Endothelial cell of umbilical vein (primary cell): ENCODE data around the gene DEDD. TPM values are rescaled to one million over a fixed set of nuclear protein-coding genes. Genes with fewer than 3 reads are reported as not detected.

ENCODE experiments used
- BruUV-seq: library from RNA; stranded (reverse); fragments of 400-500 nt; replicated peaks from 2 replicates; lab custom pipeline; 2021; lab: Mats Ljungman, UMichigan
- CTCF ChIA-PET: fragments of 300-600, 350-600 bp; sonication (Branson Sonifier 250); formaldehyde crosslinking; loops from one replicate; lab custom pipeline; 2021; ENCODE audit warnings: antibody characterized with exemption, inconsistent platforms; lab: Charles Lee
- POLR2A ChIA-PET: fragments of 300-600, 350-600 bp; sonication (Branson Sonifier 250); formaldehyde crosslinking; loops from one replicate; lab custom pipeline; 2021; ENCODE audit warnings: antibody characterized with exemption, inconsistent platforms; lab: Charles Lee
- DNase-seq: peaks from one replicate; pipeline ENCODE4 v3.0.0-alpha.2; 2011; ENCODE audit warnings: low read depth, low spot score
- FAIRE-seq: peaks from 2 replicates; lab custom pipeline; 2011; peaks lifted over from hg19 to GRCh38; lab: Jason Lieb, UNC
- H2AFZ ChIP-seq: 2 replicates; pipeline ENCODE4 v1.6.0; 2012; ENCODE audit warnings: low read depth, low read length, control low read depth, inconsistent platforms
- H3K27ac ChIP-seq: 2 replicates; pipeline ENCODE4 v1.5.1; 2011; ENCODE audit warnings: low read depth, mild to moderate bottlenecking, control low read depth, low read length, moderate library complexity; ENCODE audit not compliant: insufficient read depth
- H3K27me3 ChIP-seq, 2 experiments: 2 replicates each; pipeline versions ENCODE4 v1.6.0 to v1.6.1; 2011; ENCODE audit warnings: low read length in 2 of 2, mixed read lengths in 1 of 2; ENCODE audit not compliant: control insufficient read depth in 2 of 2, insufficient read depth in 2 of 2
- H3K36me3 ChIP-seq, 2 experiments: 2 replicates in 1 of 2; 3 replicates in 1 of 2; pipeline ENCODE4 v1.5.1; 2011; ENCODE audit warnings: low read length in 2 of 2, mild to moderate bottlenecking in 1 of 2, moderate library complexity in 1 of 2; ENCODE audit not compliant: control insufficient read depth in 2 of 2, insufficient read depth in 2 of 2; ENCODE audit errors: extremely low read depth in 1 of 2
- H3K4me1 ChIP-seq: 3 replicates; pipeline ENCODE4 v1.5.1; 2011; ENCODE audit warnings: mild to moderate bottlenecking, low read length; ENCODE audit not compliant: control insufficient read depth, insufficient read depth; ENCODE audit errors: extremely low read depth
- H3K4me2 ChIP-seq: 2 replicates; pipeline ENCODE4 v1.6.1; 2011; ENCODE audit warnings: low read length, control low read depth, mixed read lengths; ENCODE audit not compliant: insufficient read depth
- H3K4me3 ChIP-seq, 3 experiments: fragments of 200-600 bp in 1 of 3; sonication (generic), shearing (Covaris generic) in 1 of 3; replicated peaks in 1 of 3; 2 replicates each; pipeline ENCODE4 v1.5.1; 2011 to 2016; ENCODE audit warnings: control low read depth in 3 of 3, low read length in 3 of 3, mild to moderate bottlenecking in 2 of 3, inconsistent platforms in 1 of 3, low read depth in 1 of 3, moderate library complexity in 1 of 3; ENCODE audit not compliant: insufficient read depth in 1 of 3
- H3K79me2 ChIP-seq: 2 replicates; pipeline ENCODE4 v1.6.0; 2012; ENCODE audit warnings: low read length, inconsistent platforms; ENCODE audit not compliant: control insufficient read depth, insufficient read depth
- H3K9ac ChIP-seq: replicated peaks from 2 replicates; pipeline ENCODE3; 2011; ENCODE audit warnings: low read length, control low read depth; ENCODE audit not compliant: insufficient read depth; ENCODE audit errors: extremely low read depth
- H3K9me1 ChIP-seq: replicated peaks from 3 replicates; pipeline ENCODE4 v1.6.0; 2011; ENCODE audit warnings: mild to moderate bottlenecking, low read length; ENCODE audit not compliant: control insufficient read depth, insufficient read depth; ENCODE audit errors: extremely low read depth
- H3K9me3 ChIP-seq: replicated peaks from 2 replicates; pipeline ENCODE4 v1.5.1; 2012; ENCODE audit warnings: low read length, inconsistent platforms; ENCODE audit not compliant: control insufficient read depth, insufficient read depth
- H4K20me1 ChIP-seq: replicated peaks from 2 replicates; pipeline ENCODE3; 2011; ENCODE audit warnings: mild to moderate bottlenecking, low read length; ENCODE audit not compliant: control insufficient read depth, insufficient read depth; ENCODE audit errors: extremely low read depth
- EZH2 ChIP-seq: IDR thresholded peaks from 2 replicates; pipeline ENCODE4 v1.6.1; 2012; ENCODE audit warnings: borderline replicate concordance, low read depth, mild to moderate bottlenecking, moderate library complexity, low read length, inconsistent platforms; ENCODE audit not compliant: severe bottlenecking
- FOS ChIP-seq: IDR thresholded peaks from 2 replicates; pipeline ENCODE4 v1.6.1; 2011; ENCODE audit warnings: mild to moderate bottlenecking, low read length, moderate library complexity, borderline replicate concordance; ENCODE audit not compliant: insufficient read depth
- GATA2 ChIP-seq: IDR thresholded peaks from 2 replicates; pipeline ENCODE4 v1.7.0; 2011; ENCODE audit warnings: low read depth, mild to moderate bottlenecking, moderate library complexity, mixed read lengths, low read length; ENCODE audit not compliant: insufficient read length, insufficient read depth
- JUN ChIP-seq: IDR thresholded peaks from 2 replicates; pipeline ENCODE4 v1.6.1; 2011; ENCODE audit warnings: borderline replicate concordance, low read depth; ENCODE audit not compliant: insufficient read length, insufficient read depth
- MAX ChIP-seq: IDR thresholded peaks from 2 replicates; pipeline ENCODE4 v1.6.1; 2011; ENCODE audit not compliant: insufficient read depth, insufficient read length
- MYC ChIP-seq: IDR thresholded peaks from one replicate; pipeline ENCODE4 v1.6.1; 2011; ENCODE audit warnings: mild to moderate bottlenecking, low read depth, low read length
- POLR2A ChIP-seq: IDR thresholded peaks from 2 replicates; pipeline ENCODE4 v1.6.1; 2012; ENCODE audit warnings: low read depth, mild to moderate bottlenecking, control low read depth, low read length
- POLR2AphosphoS5 ChIP-seq: IDR thresholded peaks from 2 replicates; pipeline ENCODE4 v1.6.1; 2012; ENCODE audit warnings: low read depth, mild to moderate bottlenecking, control low read depth, low read length, moderate library complexity; ENCODE audit not compliant: insufficient read depth
- dilution Hi-C: fragments of 300-500 bp; cut with MboI; formaldehyde crosslinking; loops from one replicate; pipeline ENCODE4 v1.15.0; 2019; ENCODE audit warnings: low sequenced_read_pairs; ENCODE audit not compliant: extremely low pct_ligation_motif_present
- intact Hi-C: fragments of 100-400 bp; cut with micrococcal nuclease; formaldehyde crosslinking; loops from one replicate; pipeline ENCODE4 v1.10.0; 2022
- polyA plus RNA-seq, 4 experiments: library from polyadenylated mRNA; depleted of rRNA in 3 of 4; stranded (reverse) in 3 of 4; unstranded in 1 of 4; fragments of >200 nt; gene quantifications; 2 replicates each; pipeline versions ENCODE4 v1.2.1 to v1.2.3, GENCODE V29; 2011 to 2012; ENCODE audit warnings: missing spikeins in 1 of 4
- total RNA-seq: library from RNA; stranded (reverse); gene quantifications from 2 replicates; pipeline ENCODE4 v1.2.3, GENCODE V29; 2021
- TF ChIP-seq, protein P1 (sequence below), 2 donors: IDR thresholded peaks; 1 replicate in 1 of 2; 2 replicates in 1 of 2; pipeline ENCODE4 v1.5.1; 2011; ENCODE audit warnings: low read length in 2 of 2, mild to moderate bottlenecking in 2 of 2, moderate library complexity in 2 of 2, control low read depth in 1 of 2, inconsistent platforms in 1 of 2, low read depth in 1 of 2; ENCODE audit not compliant: insufficient read depth in 1 of 2; ENCODE audit errors: extremely low read depth in 1 of 2

DEDD gene
- total and polyA plus RNA-seq, 2 donors (not counting 3 experiments of a cell fraction or from before 2014, with no cell fraction given): 50.2 to 78.3 TPM

GRCh38 chr1:161130266-161130665 is 2.2 kb downstream of the DEDD start:
- dilution Hi-C loops (no loop called here), intact Hi-C loops (no loop called here)
- H2AFZ ChIP-seq: no peak overlapping the region
- H3K9me1 ChIP-seq: no peaks in the 10 kb centered on the region
- peaks cover 75% of the 10 kb centered on the region for H3K79me2 ChIP-seq
- H3K27me3 ChIP-seq: no peaks in the 10 kb centered on the region
- FAIRE-seq (peak; percentile 40), DNase-seq (peak; percentile 71)
- no peak overlapping the region for H3K27ac ChIP-seq
- peaks cover 9 to 10% of the 10 kb centered on the region in 2 experiments for H3K36me3 ChIP-seq
- no peaks in the 10 kb centered on the region for H3K9me3 ChIP-seq
- no peak overlapping the region for H3K9ac ChIP-seq
- peak overlapping the region; percentile 80 for H3K4me2 ChIP-seq
- no TSS peak for BruUV-seq
- peaks cover 26% of the 10 kb centered on the region for H3K4me1 ChIP-seq
- H3K4me3 ChIP-seq: peak overlapping the region in 1 of 3 experiments; percentile 90
- H4K20me1 ChIP-seq: no peaks in the 10 kb centered on the region
- ChIA-PET CTCF (interaction anchor here (2.1 kb wide), 1 partner anchor 13 kb away, joined by 5 read pairs; the partner anchor contains the start of genes NIT1 and PFDN2), POLR2A (no interaction called here)
- no peak for TF ChIP-seq MYC
- TF ChIP-seq EZH2: no peak
- no peak for TF ChIP-seq JUN
- no peak for TF ChIP-seq GATA2
- no peak for TF ChIP-seq FOS
- TF ChIP-seq POLR2A: no peak
- TF ChIP-seq, protein P1, sequence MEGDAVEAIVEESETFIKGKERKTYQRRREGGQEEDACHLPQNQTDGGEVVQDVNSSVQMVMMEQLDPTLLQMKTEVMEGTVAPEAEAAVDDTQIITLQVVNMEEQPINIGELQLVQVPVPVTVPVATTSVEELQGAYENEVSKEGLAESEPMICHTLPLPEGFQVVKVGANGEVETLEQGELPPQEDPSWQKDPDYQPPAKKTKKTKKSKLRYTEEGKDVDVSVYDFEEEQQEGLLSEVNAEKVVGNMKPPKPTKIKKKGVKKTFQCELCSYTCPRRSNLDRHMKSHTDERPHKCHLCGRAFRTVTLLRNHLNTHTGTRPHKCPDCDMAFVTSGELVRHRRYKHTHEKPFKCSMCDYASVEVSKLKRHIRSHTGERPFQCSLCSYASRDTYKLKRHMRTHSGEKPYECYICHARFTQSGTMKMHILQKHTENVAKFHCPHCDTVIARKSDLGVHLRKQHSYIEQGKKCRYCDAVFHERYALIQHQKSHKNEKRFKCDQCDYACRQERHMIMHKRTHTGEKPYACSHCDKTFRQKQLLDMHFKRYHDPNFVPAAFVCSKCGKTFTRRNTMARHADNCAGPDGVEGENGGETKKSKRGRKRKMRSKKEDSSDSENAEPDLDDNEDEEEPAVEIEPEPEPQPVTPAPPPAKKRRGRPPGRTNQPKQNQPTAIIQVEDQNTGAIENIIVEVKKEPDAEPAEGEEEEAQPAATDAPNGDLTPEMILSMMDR (IDR thresholded peaks at IDR 0.05; ENCODE audit: extremely low read depth in 1 of 2, insufficient read depth in 1 of 2, low read depth in 1 of 2, low read length in 2 of 2): no peak
- TF ChIP-seq POLR2AphosphoS5: no peak
- no peak for TF ChIP-seq MAX
